Gastrocnemius medialis (tissue), 4 donors: ENCODE measurements around the gene SPTLC2. TPM values are rescaled to one million over a fixed set of nuclear protein-coding genes. Genes with fewer than 3 reads are reported as not detected.
"Not testable (repeated sequence)": the region's sequence is repeated elsewhere in the genome, so short reads cannot be mapped to it uniquely, and the experiment has no call there.

Source experiments
- ATAC-seq, 2 donors: fragments of 150-250 bp; one replicate each; pipeline ENCODE4 v1.9.1; 2016
- DNase-seq, 2 donors: peaks; one replicate each; pipeline ENCODE4 v3.0.0-alpha.2; 2019
- H3K27ac ChIP-seq, 4 donors: fragments of 200-600 bp; sonication (generic); 1 replicate in 1 of 4; 2 replicates in 3 of 4; pipeline ENCODE4 v1.5.1; 2016 to 2018; ENCODE audit warnings: mild to moderate bottlenecking in 2 of 4, moderate library complexity in 1 of 4
- H3K27me3 ChIP-seq, 3 donors: fragments of 200-600 bp; sonication (generic) in 2 of 3; 1 replicate in 1 of 3; 2 replicates in 2 of 3; pipeline versions ENCODE4 v1.5.1 to v1.6.0; 2016 to 2019; ENCODE audit warnings: mild to moderate bottlenecking in 1 of 3, moderate library complexity in 1 of 3
- H3K36me3 ChIP-seq, 2 donors: fragments of 200-600 bp; sonication (generic) in 1 of 2; one replicate each; pipeline ENCODE4 v1.5.1; 2017 to 2018
- H3K4me1 ChIP-seq, 2 donors: fragments of 200-600 bp; sonication (generic) in 1 of 2; one replicate each; pipeline ENCODE4 v1.5.1; 2016 to 2017; ENCODE audit warnings: mild to moderate bottlenecking in 2 of 2
- H3K4me3 ChIP-seq, 4 donors: fragments of 200-600 bp; sonication (generic) in 3 of 4; 1 replicate in 1 of 4; 2 replicates in 3 of 4; pipeline ENCODE4 v1.5.1; 2016 to 2019; ENCODE audit warnings: mild to moderate bottlenecking in 2 of 4
- H3K9me3 ChIP-seq, 3 donors: fragments of 200-600 bp; sonication (generic) in 2 of 3; 1 replicate in 1 of 3; 2 replicates in 2 of 3; pipeline ENCODE4 v1.5.1; 2016 to 2019
- CTCF ChIP-seq, 5 experiments: fragments of 450-650 bp in 3 of 5; fragments of 200-600 bp in 2 of 5; sonication (generic) in 2 of 5; IDR thresholded peaks in 4 of 5; conservative IDR thresholded peaks in 1 of 5; 1 replicate in 4 of 5; 2 replicates in 1 of 5; pipeline ENCODE4 v1.5.1; 2016 to 2019; ENCODE audit warnings: antibody characterized with exemption in 5 of 5, mild to moderate bottlenecking in 3 of 5, moderate library complexity in 3 of 5
- POLR2A ChIP-seq, 2 donors: fragments of 450-650 bp; IDR thresholded peaks; one replicate each; pipeline ENCODE4 v1.6.1; 2017; ENCODE audit warnings: antibody characterized with exemption in 2 of 2, mild to moderate bottlenecking in 2 of 2, moderate library complexity in 2 of 2
- in situ Hi-C, 4 donors: fragments of 200-750 bp; cut with MboI; loops; one replicate each; pipeline versions ENCODE4 v1.15.0 to v1.8.0; 2017; ENCODE audit warnings: low sequenced_read_pairs in 4 of 4
- intact Hi-C: fragments of 100-400 bp; cut with DNase I; formaldehyde crosslinking; loops from one replicate; pipeline ENCODE4 v1.15.1; 2023; ENCODE audit warnings: low total_unique reads
- total RNA-seq, 4 donors: library from RNA; depleted of rRNA; stranded (reverse); fragments of >200 nt; gene quantifications; one replicate each; pipeline versions ENCODE4 v1.1.0 to v1.2.3, GENCODE V29; 2016

The SPTLC2 gene
- total RNA-seq, 4 donors from 2014 or later: 6.5 to 10.4 (median 7.0) TPM

- H3K4me1 ChIP-seq: no peaks in the 10 kb centered on the region
- no peak for ATAC-seq
- intact Hi-C loops (no loop called here), in situ Hi-C loops (no loop called here)
- H3K27ac ChIP-seq: no peak overlapping the region
- TF ChIP-seq CTCF (IDR thresholded peaks at IDR 0.05 in 4 of 5, conservative IDR thresholded peaks at IDR 0.05 in 1 of 5) (no peak), POLR2A (IDR thresholded peaks at IDR 0.05) (no peak)
- DNase-seq: no peak
- H3K36me3 ChIP-seq: no peaks in the 10 kb centered on the region
- H3K27me3 ChIP-seq: no peaks in the 10 kb centered on the region
- no peaks in the 10 kb centered on the region for H3K9me3 ChIP-seq
- H3K4me3 ChIP-seq: no peak overlapping the region
These were observed 86.5 kb downstream of the SPTLC2 start for GRCh38 chr14:77529963-77530362.

GRCh38 chr14:77529213-77529612 lies 87.2 kb downstream of the SPTLC2 start:
- H3K27ac ChIP-seq: no peak overlapping the region
- H3K9me3 ChIP-seq: no peaks in the 10 kb centered on the region
- H3K27me3 ChIP-seq: no peaks in the 10 kb centered on the region
- DNase-seq: no peak
- no peaks in the 10 kb centered on the region for H3K4me1 ChIP-seq
- intact Hi-C loops (no loop called here), in situ Hi-C loops (no loop called here)
- no peak for ATAC-seq
- no peak for TF ChIP-seq POLR2A (IDR thresholded peaks at IDR 0.05)
- TF ChIP-seq CTCF (IDR thresholded peaks at IDR 0.05 in 4 of 5, conservative IDR thresholded peaks at IDR 0.05 in 1 of 5): no peak
- H3K36me3 ChIP-seq: no peaks in the 10 kb centered on the region
- H3K4me3 ChIP-seq: no peak overlapping the region

GRCh38 chr14:77528701-77529100 lies 87.7 kb downstream of the SPTLC2 start:
- H3K27me3 ChIP-seq, H3K4me1 ChIP-seq, in situ Hi-C loops, H3K4me3 ChIP-seq, DNase-seq, ATAC-seq, intact Hi-C loops, H3K27ac ChIP-seq, H3K36me3 ChIP-seq, H3K9me3 ChIP-seq: not testable (repeated sequence)

GRCh38 chr14:77526266-77526665 lies 90.2 kb downstream of the SPTLC2 start:
- DNase-seq: no peak
- H3K9me3 ChIP-seq: no peaks in the 10 kb centered on the region
- no peak for ATAC-seq
- H3K27me3 ChIP-seq: no peaks in the 10 kb centered on the region
- H3K4me3 ChIP-seq: no peak overlapping the region
- H3K36me3 ChIP-seq: peaks cover 0 to 5% of the 10 kb centered on the region in 2 donors
- intact Hi-C loops (no loop called here), in situ Hi-C loops (no loop called here)
- H3K4me1 ChIP-seq: no peaks in the 10 kb centered on the region
- TF ChIP-seq POLR2A (IDR thresholded peaks at IDR 0.05) (no peak), CTCF (IDR thresholded peaks at IDR 0.05 in 4 of 5, conservative IDR thresholded peaks at IDR 0.05 in 1 of 5) (no peak)
- H3K27ac ChIP-seq: no peak overlapping the region

GRCh38 chr14:77524536-77524935 lies 91.9 kb downstream of the SPTLC2 start:
- H3K9me3 ChIP-seq: no peaks in the 10 kb centered on the region
- no peak for TF ChIP-seq CTCF (IDR thresholded peaks at IDR 0.05 in 4 of 5, conservative IDR thresholded peaks at IDR 0.05 in 1 of 5)
- no peak for TF ChIP-seq POLR2A (IDR thresholded peaks at IDR 0.05)
- ATAC-seq (no peak), DNase-seq (no peak)
- H3K4me1 ChIP-seq: no peaks in the 10 kb centered on the region
- no peak overlapping the region for H3K4me3 ChIP-seq
- in situ Hi-C loops (no loop called here), intact Hi-C loops (no loop called here)
- H3K27me3 ChIP-seq: no peaks in the 10 kb centered on the region
- no peak overlapping the region for H3K27ac ChIP-seq
- peaks cover 0 to 5% of the 10 kb centered on the region in 2 donors for H3K36me3 ChIP-seq
